D721Med (cell line): ENCODE data around the gene CST2.
"Not testable (repeated sequence)": the region's sequence is repeated elsewhere in the genome, so short reads cannot be mapped to it uniquely, and the experiment has no call there.

Source experiments
- DNase-seq: peaks from one replicate; pipeline ENCODE4 v3.0.0; 2011; ENCODE audit warnings: low spot score; ENCODE audit not compliant: insufficient read length
- FAIRE-seq: peaks from 2 replicates; lab custom pipeline; 2011; peaks lifted over from hg19 to GRCh38; lab: Jason Lieb, UNC
- TF ChIP-seq, protein P1 (sequence below): IDR thresholded peaks from 2 replicates; pipeline ENCODE4 v1.5.1; 2012; ENCODE audit warnings: mild to moderate bottlenecking, control low read depth; ENCODE audit not compliant: insufficient read depth; ENCODE audit errors: missing control alignments

Gene CST2

DNA sequence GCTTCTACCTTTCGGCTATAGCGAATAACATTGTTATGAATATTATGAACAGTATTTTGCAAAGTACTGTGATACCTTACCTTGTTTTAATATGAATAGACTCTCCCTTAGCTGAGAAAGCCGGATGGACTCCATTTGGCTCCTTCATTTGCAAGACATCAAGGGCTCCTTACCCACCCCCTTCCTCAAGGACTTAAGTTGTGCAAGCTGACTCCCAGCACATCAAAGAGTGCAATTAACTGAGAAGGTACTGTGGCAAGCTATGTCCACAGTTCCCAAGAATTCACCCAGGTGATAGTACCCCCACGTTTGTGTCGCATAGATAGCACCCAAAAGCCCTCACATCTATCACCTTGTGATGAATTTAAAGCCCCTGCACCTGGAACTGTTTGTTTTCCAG is 41.8 kb upstream of the CST2 start:
- no peak for FAIRE-seq
- no peak for DNase-seq
- TF ChIP-seq, protein P1, sequence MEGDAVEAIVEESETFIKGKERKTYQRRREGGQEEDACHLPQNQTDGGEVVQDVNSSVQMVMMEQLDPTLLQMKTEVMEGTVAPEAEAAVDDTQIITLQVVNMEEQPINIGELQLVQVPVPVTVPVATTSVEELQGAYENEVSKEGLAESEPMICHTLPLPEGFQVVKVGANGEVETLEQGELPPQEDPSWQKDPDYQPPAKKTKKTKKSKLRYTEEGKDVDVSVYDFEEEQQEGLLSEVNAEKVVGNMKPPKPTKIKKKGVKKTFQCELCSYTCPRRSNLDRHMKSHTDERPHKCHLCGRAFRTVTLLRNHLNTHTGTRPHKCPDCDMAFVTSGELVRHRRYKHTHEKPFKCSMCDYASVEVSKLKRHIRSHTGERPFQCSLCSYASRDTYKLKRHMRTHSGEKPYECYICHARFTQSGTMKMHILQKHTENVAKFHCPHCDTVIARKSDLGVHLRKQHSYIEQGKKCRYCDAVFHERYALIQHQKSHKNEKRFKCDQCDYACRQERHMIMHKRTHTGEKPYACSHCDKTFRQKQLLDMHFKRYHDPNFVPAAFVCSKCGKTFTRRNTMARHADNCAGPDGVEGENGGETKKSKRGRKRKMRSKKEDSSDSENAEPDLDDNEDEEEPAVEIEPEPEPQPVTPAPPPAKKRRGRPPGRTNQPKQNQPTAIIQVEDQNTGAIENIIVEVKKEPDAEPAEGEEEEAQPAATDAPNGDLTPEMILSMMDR: no peak

DNA sequence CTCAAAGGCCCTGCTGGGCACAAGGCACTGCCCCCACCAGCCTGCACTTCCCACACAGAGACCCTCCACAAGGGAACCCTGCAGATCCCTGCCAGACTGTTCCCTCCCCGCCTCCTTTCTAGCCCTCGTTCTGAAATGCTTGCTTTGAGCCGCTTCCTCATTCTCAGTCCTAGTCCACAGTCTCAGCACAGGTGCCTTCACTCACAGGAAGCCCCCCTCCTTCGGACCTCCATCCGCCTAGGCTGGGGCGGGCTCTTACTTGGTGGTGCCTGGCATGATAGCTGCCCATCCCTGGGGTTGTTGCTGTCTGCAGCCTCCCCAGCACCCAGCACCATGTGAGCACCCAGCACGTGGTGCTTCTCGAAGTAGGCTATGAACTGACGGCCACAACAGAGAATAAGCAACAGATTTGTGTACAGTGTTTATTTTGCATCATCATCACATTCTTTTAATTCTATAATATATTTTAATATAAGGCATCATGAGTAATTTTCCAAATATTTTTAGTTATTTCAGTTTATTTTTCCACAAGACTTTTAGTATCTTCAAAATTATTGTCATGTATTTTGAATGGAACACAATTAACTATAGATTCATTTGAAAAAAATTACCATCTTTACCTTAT is 40.7 kb upstream of the CST2 start:
- FAIRE-seq (no peak), DNase-seq (no peak)
- TF ChIP-seq, protein P1: no peak

- DNase-seq, FAIRE-seq: not testable (repeated sequence)
Observed at GRCh38 chr20:23860771-23861170, 34.2 kb upstream of the CST2 start.

- FAIRE-seq: no peak
- no peak for DNase-seq
- TF ChIP-seq, protein P1: no peak
Observed at GRCh38 chr20:23857962-23858595, 31.6 kb upstream of the CST2 start.

DNA sequence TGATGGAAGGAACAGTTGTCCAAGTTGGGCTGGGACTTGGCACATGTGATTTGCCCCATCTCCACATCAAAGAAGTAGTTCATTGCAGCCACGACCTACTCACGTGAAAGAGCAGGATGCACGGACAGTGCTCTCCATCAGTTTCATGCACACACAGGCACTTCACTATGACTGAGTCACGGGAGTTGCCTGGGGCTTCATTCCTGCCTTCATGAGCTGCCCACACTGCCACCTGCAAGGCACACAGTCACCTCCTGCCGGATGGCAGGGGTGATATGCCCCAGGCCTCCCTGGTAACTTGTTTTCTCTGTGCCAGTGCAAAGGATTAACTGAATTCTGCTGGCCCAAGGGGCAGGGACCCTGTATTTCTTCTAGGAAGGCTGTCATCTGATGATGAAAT is 30.2 kb upstream of the CST2 start:
- TF ChIP-seq, protein P1: no peak
- no peak for FAIRE-seq
- no peak for DNase-seq

DNA sequence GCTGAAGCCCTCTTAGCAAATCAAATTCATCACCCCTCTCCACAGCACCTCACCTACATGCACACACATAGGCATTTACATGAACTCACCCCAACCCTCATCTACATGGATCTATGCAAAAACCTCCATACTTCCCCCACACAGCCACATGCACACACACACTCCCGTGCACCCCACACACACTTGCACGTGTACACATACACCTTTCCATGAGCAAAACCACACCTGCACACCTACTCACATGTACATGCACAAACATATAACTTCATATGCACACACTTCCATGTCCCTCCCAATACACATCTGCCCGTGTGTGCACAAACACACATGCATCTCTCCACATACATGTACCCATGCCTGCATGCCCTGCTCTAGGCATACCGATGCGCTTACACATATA is 29.7 kb upstream of the CST2 start:
- TF ChIP-seq, protein P1: no peak
- FAIRE-seq: no peak

GRCh38 chr20:23841693-23842092 is 15.2 kb upstream of the CST2 start:
- no peak for DNase-seq
- FAIRE-seq: no peak
- TF ChIP-seq, protein P1: no peak

More for the DNA sequence above, 29.7 kb upstream of the CST2 start:
- no peak for DNase-seq

DNA sequence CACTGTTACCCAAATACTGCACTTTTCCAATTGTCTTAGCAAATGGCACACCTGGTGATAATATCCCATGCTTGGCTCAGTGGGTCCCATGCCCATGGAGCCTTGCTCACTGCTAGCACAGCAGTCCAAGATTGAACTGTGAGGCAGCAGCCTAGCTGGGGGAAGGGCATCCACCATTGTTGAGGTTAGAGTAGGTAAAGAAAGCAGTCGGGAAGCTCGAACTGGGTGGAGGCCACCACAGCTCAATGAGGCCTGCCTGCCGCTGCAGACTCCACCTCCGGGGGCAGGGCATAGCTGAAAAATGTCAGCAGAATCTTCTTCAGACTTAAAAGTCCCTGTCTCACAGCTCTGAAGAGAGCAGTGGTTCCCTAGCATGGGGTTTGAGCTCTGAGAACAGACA is 9.2 kb upstream of the CST2 start:
- no peak for FAIRE-seq
- DNase-seq: no peak
- TF ChIP-seq, protein P1: no peak
